Common myeloid progenitor, CD34-positive (primary cell): Measurements from ENCODE around the gene BTBD9.

ENCODE experiments used
- CTCF ChIA-PET: fragments of 350-600 bp; sonication (Branson Sonifier 250); formaldehyde crosslinking; loops from one replicate; lab custom pipeline; 2021; ENCODE audit warnings: antibody characterized with exemption; lab: Charles Lee
- POLR2A ChIA-PET: fragments of 350-600 bp; sonication (Branson Sonifier 250); formaldehyde crosslinking; loops from one replicate; lab custom pipeline; 2021; ENCODE audit warnings: antibody characterized with exemption; lab: Charles Lee
- DNase-seq, 3 donors: peaks; one replicate each; pipeline versions ENCODE4 v3.0.0 to v3.0.0-alpha.2; 2013
- H3K27ac ChIP-seq, 2 experiments: 1 replicate in 1 of 2; 2 replicates in 1 of 2; pipeline ENCODE4 v1.7.0; 2013; ENCODE audit warnings: inconsistent platforms in 2 of 2, low read length in 2 of 2, mild to moderate bottlenecking in 2 of 2, low read depth in 1 of 2, moderate library complexity in 1 of 2; ENCODE audit not compliant: severe bottlenecking in 2 of 2, insufficient read depth in 1 of 2, poor library complexity in 1 of 2
- H3K27me3 ChIP-seq, 5 experiments: replicated peaks in 2 of 5; 1 replicate in 3 of 5; 2 replicates in 2 of 5; pipeline versions ENCODE4 v1.6.1 to v1.7.0; 2013; ENCODE audit warnings: low read length in 4 of 5, mild to moderate bottlenecking in 2 of 5, moderate library complexity in 2 of 5, inconsistent platforms in 1 of 5; ENCODE audit not compliant: insufficient read depth in 5 of 5, control insufficient read depth in 4 of 5
- H3K36me3 ChIP-seq, 4 experiments: 1 replicate in 2 of 4; 2 replicates in 2 of 4; pipeline versions ENCODE4 v1.6.1 to v1.7.0; 2013; ENCODE audit warnings: low read length in 3 of 4, control low read depth in 1 of 4, mild to moderate bottlenecking in 1 of 4; ENCODE audit not compliant: control insufficient read depth in 4 of 4, insufficient read depth in 4 of 4
- H3K4me1 ChIP-seq, 4 experiments: 1 replicate in 3 of 4; 2 replicates in 1 of 4; pipeline versions ENCODE4 v1.6.1 to v1.7.1; 2013; ENCODE audit warnings: low read length in 3 of 4, mild to moderate bottlenecking in 3 of 4, control low read depth in 1 of 4, inconsistent platforms in 1 of 4, moderate library complexity in 1 of 4; ENCODE audit not compliant: control insufficient read depth in 4 of 4, insufficient read depth in 4 of 4; ENCODE audit errors: control extremely low read depth in 1 of 4
- H3K4me3 ChIP-seq, 7 experiments: 1 replicate in 4 of 7; 2 replicates in 3 of 7; pipeline versions ENCODE4 v1.5.1 to v1.7.0; 2013; ENCODE audit warnings: mild to moderate bottlenecking in 7 of 7, low read length in 6 of 7, moderate library complexity in 6 of 7, inconsistent platforms in 2 of 7, low read depth in 2 of 7, control low read depth in 1 of 7; ENCODE audit not compliant: insufficient read depth in 4 of 7, control insufficient read depth in 1 of 7; ENCODE audit errors: extremely low read depth in 1 of 7
- H3K9me3 ChIP-seq, 5 experiments: 1 replicate in 4 of 5; 2 replicates in 1 of 5; pipeline versions ENCODE4 v1.6.1 to v1.7.1; 2013; ENCODE audit warnings: low read length in 4 of 5, mild to moderate bottlenecking in 2 of 5, inconsistent platforms in 1 of 5, low read depth in 1 of 5, moderate library complexity in 1 of 5; ENCODE audit not compliant: control insufficient read depth in 4 of 5, insufficient read depth in 2 of 5; ENCODE audit errors: control extremely low read depth in 1 of 5
- WGBS: methylation state at CpG from one replicate; pipeline ENCODE4 v1.1.5; 2013; ENCODE audit not compliant: insufficient coverage; 5-methylcytosine and 5-hydroxymethylcytosine counted together

The BTBD9 gene

GRCh38 chr6:38156818-38157565, 482.7 kb downstream of the BTBD9 start:
- Histone ChIP-seq H3K27me3 (no peaks in the 10 kb centered on the region), H3K36me3 (peaks cover 0 to 12% (median 10%) of the 10 kb centered on the region in 4 experiments), H3K27ac (no peak overlapping the region), H3K9me3 (peaks cover 0 to 2% (median 0%) of the 10 kb centered on the region in 5 experiments), H3K4me1 (peaks cover 0 to 16% (median 12%) of the 10 kb centered on the region in 4 experiments), H3K4me3 (no peak overlapping the region)
- POLR2A ChIA-PET = no interaction called here
- 98% methylated on average over 9 of the region's 10 CpGs for WGBS
- CTCF ChIA-PET = interaction anchor here (0.6 kb wide), 1 partner anchor 44 kb away, joined by 5 read pairs; no protein-coding TSS in a partner anchor
- no peak for DNase-seq

- peak overlapping the region; percentile 55 to 81 for H3K27ac ChIP-seq
- WGBS = 100% methylated on average over 2 of the region's 6 CpGs
- H3K4me3 ChIP-seq = no peak overlapping the region
- H3K9me3 ChIP-seq = peaks cover 0 to 2% (median 0%) of the 10 kb centered on the region in 5 experiments
- no peaks in the 10 kb centered on the region for H3K27me3 ChIP-seq
- ChIA-PET CTCF (interaction anchor here (0.7 kb wide), 1 partner anchor 419 kb away, joined by 3 read pairs; no protein-coding TSS in a partner anchor), POLR2A (no interaction called here)
- peaks cover 0 to 20% (median 12%) of the 10 kb centered on the region in 4 experiments for H3K36me3 ChIP-seq
- peaks cover 0 to 16% (median 12%) of the 10 kb centered on the region in 4 experiments for H3K4me1 ChIP-seq
- no peak for DNase-seq
Measured at GRCh38 chr6:38155621-38156204, 484.0 kb downstream of the BTBD9 start.

- Histone ChIP-seq H3K36me3 (peaks cover 0 to 24% (median 12%) of the 10 kb centered on the region in 4 experiments), H3K9me3 (peaks cover 0 to 2% (median 0%) of the 10 kb centered on the region in 5 experiments), H3K4me1 (peaks cover 0 to 16% (median 12%) of the 10 kb centered on the region in 4 experiments), H3K27me3 (no peaks in the 10 kb centered on the region), H3K27ac (peak overlapping the region; percentile 55 to 81), H3K4me3 (no peak overlapping the region)
- 84% methylated on average over 9 of the region's 9 CpGs for WGBS
- DNase-seq = peak; percentile 49 to 76 (median 71)
- ChIA-PET CTCF (no interaction called here), POLR2A (no interaction called here)
Measured at GRCh38 chr6:38155144-38155543, 484.6 kb downstream of the BTBD9 start.

- Histone ChIP-seq H3K9me3 (peaks cover 0 to 2% (median 0%) of the 10 kb centered on the region in 5 experiments), H3K4me3 (no peak overlapping the region), H3K27me3 (no peaks in the 10 kb centered on the region), H3K36me3 (peaks cover 0 to 24% (median 12%) of the 10 kb centered on the region in 4 experiments), H3K4me1 (peaks cover 0 to 16% (median 12%) of the 10 kb centered on the region in 4 experiments), H3K27ac (peak overlapping the region; percentile 56 to 81)
- no peak for DNase-seq
- ChIA-PET POLR2A (no interaction called here), CTCF (no interaction called here)
- WGBS = 83% methylated on average over 5 of the region's 8 CpGs
Measured at GRCh38 chr6:38154731-38155130, 485.0 kb downstream of the BTBD9 start.

- peaks cover 0 to 16% (median 10%) of the 10 kb centered on the region in 4 experiments for H3K4me1 ChIP-seq
- 93% methylated on average over 11 of the region's 16 CpGs for WGBS
- H3K27me3 ChIP-seq = no peaks in the 10 kb centered on the region
- no peaks in the 10 kb centered on the region for H3K9me3 ChIP-seq
- H3K27ac ChIP-seq = peak overlapping the region in 1 of 2 experiments; percentile 81
- peaks cover 0 to 29% (median 12%) of the 10 kb centered on the region in 4 experiments for H3K36me3 ChIP-seq
- ChIA-PET CTCF (no interaction called here), POLR2A (no interaction called here)
- H3K4me3 ChIP-seq = no peak overlapping the region
- DNase-seq = no peak
Measured at GRCh38 chr6:38153798-38154345, 485.9 kb downstream of the BTBD9 start.

GRCh38 chr6:38153076-38153797, 486.5 kb downstream of the BTBD9 start:
- Histone ChIP-seq H3K4me1 (peaks cover 0 to 20% (median 10%) of the 10 kb centered on the region in 4 experiments), H3K27ac (peak overlapping the region in 1 of 2 experiments; percentile 81)
- 94% methylated on average over 17 of the region's 23 CpGs for WGBS

More at GRCh38 chr6:38153076-38153797, 486.5 kb downstream of the BTBD9 start:
- H3K36me3 ChIP-seq = peaks cover 0 to 32% (median 12%) of the 10 kb centered on the region in 4 experiments
- no peak for DNase-seq
- H3K9me3 ChIP-seq = no peaks in the 10 kb centered on the region
- no peak overlapping the region for H3K4me3 ChIP-seq
- ChIA-PET POLR2A (no interaction called here), CTCF (no interaction called here)
- H3K27me3 ChIP-seq = no peaks in the 10 kb centered on the region
